IMR-90 (cell line): Measurements from ENCODE around the gene COQ2. TPM values are rescaled to one million over a fixed set of nuclear protein-coding genes. Genes with fewer than 3 reads are reported as not detected.

Experiments
- ATAC-seq: fragments of 200-7000 bp; cut with Tn5 transposase; 2 replicates; pipeline ENCODE4 v1.9.1; 2020; ENCODE audit warnings: low read depth, mild to moderate bottlenecking, moderate library complexity
- BruUV-seq: library from RNA; stranded (reverse); fragments of 400-500 nt; replicated peaks from 2 replicates; lab custom pipeline; 2021; lab: Mats Ljungman, UMichigan
- CTCF ChIA-PET: fragments of 300-600 bp; formaldehyde crosslinking; extraction: SDS; loops from one replicate; lab custom pipeline; 2021; ENCODE audit warnings: antibody characterized with exemption; lab: Yijun Ruan, JAX
- POLR2A ChIA-PET: fragments of 300-600 bp; sonication (Branson Sonifier 250); formaldehyde crosslinking; loops from one replicate; lab custom pipeline; 2022; ENCODE audit warnings: antibody characterized with exemption; ENCODE audit not compliant: unreplicated experiment; lab: Charles Lee
- DNase-seq: peaks from one replicate; pipeline ENCODE4 v3.0.0; 2013
- H2AFZ ChIP-seq: replicated peaks from 2 replicates; pipeline ENCODE3; 2013; ENCODE audit warnings: low read length, mild to moderate bottlenecking; ENCODE audit not compliant: poor library complexity
- H2AK5ac ChIP-seq: 2 replicates; pipeline ENCODE4 v1.6.1; 2013; ENCODE audit warnings: low read depth, low read length, inconsistent platforms
- H2AK9ac ChIP-seq: replicated peaks from 2 replicates; pipeline ENCODE3; 2013; ENCODE audit warnings: mild to moderate bottlenecking, low read depth, low read length, moderate library complexity; ENCODE audit not compliant: poor library complexity
- H2BK120ac ChIP-seq: 2 replicates; pipeline ENCODE4 v1.6.1; 2013; ENCODE audit warnings: low read depth, low read length, inconsistent platforms
- H2BK15ac ChIP-seq: 3 replicates; pipeline ENCODE4 v1.6.1; 2013; ENCODE audit warnings: low read depth, low read length, inconsistent platforms
- H2BK20ac ChIP-seq: 2 replicates; pipeline ENCODE4 v1.6.1; 2013; ENCODE audit warnings: low read depth, mild to moderate bottlenecking, inconsistent platforms, low read length, moderate library complexity
- H2BK5ac ChIP-seq: 2 replicates; pipeline ENCODE4 v1.6.1; 2013; ENCODE audit warnings: mild to moderate bottlenecking, low read depth, low read length, inconsistent platforms; ENCODE audit not compliant: poor library complexity, severe bottlenecking
- H3K14ac ChIP-seq: replicated peaks from 2 replicates; pipeline ENCODE4 v1.6.1; 2013; ENCODE audit warnings: low read depth, low read length, inconsistent platforms
- H3K18ac ChIP-seq: 2 replicates; pipeline ENCODE4 v1.6.1; 2013; ENCODE audit warnings: low read depth, low read length, control low read depth
- H3K23ac ChIP-seq: 2 replicates; pipeline ENCODE4 v1.6.1; 2013; ENCODE audit warnings: low read depth, low read length, inconsistent platforms
- H3K27ac ChIP-seq: 2 replicates; pipeline ENCODE4 v1.5.1; 2013; ENCODE audit warnings: mild to moderate bottlenecking, control low read depth, low read length; ENCODE audit not compliant: insufficient read depth
- H3K27me3 ChIP-seq: 2 replicates; pipeline ENCODE4 v1.6.1; 2013; ENCODE audit warnings: low read length; ENCODE audit not compliant: control insufficient read depth, insufficient read depth
- H3K36me3 ChIP-seq: 2 replicates; pipeline ENCODE4 v1.6.1; 2013; ENCODE audit warnings: low read length, mixed read lengths; ENCODE audit not compliant: control insufficient read depth, insufficient read depth
- H3K4ac ChIP-seq: 2 replicates; pipeline ENCODE4 v1.6.1; 2013; ENCODE audit warnings: low read depth, low read length, inconsistent platforms
- H3K4me1 ChIP-seq: 2 replicates; pipeline ENCODE4 v1.6.1; 2013; ENCODE audit warnings: low read length, mixed read lengths; ENCODE audit not compliant: control insufficient read depth, insufficient read depth
- H3K4me2 ChIP-seq: 2 replicates; pipeline ENCODE4 v1.6.1; 2013; ENCODE audit warnings: low read depth, mild to moderate bottlenecking, control low read depth, low read length, moderate library complexity
- H3K4me3 ChIP-seq: 2 replicates; pipeline ENCODE4 v1.5.1; 2013; ENCODE audit warnings: low read depth, mild to moderate bottlenecking, control low read depth, low read length, moderate library complexity; ENCODE audit not compliant: insufficient read depth
- H3K56ac ChIP-seq: 2 replicates; pipeline ENCODE4 v1.6.1; 2013; ENCODE audit warnings: low read length, inconsistent platforms; ENCODE audit not compliant: insufficient read depth; ENCODE audit errors: extremely low read depth
- H3K79me1 ChIP-seq, 2 experiments: 2 replicates each; pipeline ENCODE4 v1.6.1; 2013; ENCODE audit warnings: low read length in 2 of 2, inconsistent platforms in 1 of 2, low read depth in 1 of 2
- H3K9ac ChIP-seq: 2 replicates; pipeline ENCODE4 v1.6.1; 2013; ENCODE audit warnings: low read depth, low read length, control low read depth
- H3K9me1 ChIP-seq: 2 replicates; pipeline ENCODE4 v1.6.1; 2013; ENCODE audit warnings: low read length, inconsistent platforms; ENCODE audit not compliant: insufficient read depth
- H3K9me3 ChIP-seq: 2 replicates; pipeline ENCODE4 v1.6.1; 2013; ENCODE audit warnings: low read length; ENCODE audit not compliant: control insufficient read depth, insufficient read depth
- H4K20me1 ChIP-seq: 2 replicates; pipeline ENCODE4 v1.6.1; 2013; ENCODE audit warnings: low read length, inconsistent platforms; ENCODE audit not compliant: insufficient read depth
- H4K5ac ChIP-seq: 2 replicates; pipeline ENCODE4 v1.6.1; 2013; ENCODE audit warnings: mild to moderate bottlenecking, low read depth, low read length, control low read depth
- H4K8ac ChIP-seq, 2 experiments: 2 replicates each; pipeline ENCODE4 v1.6.1; 2013; ENCODE audit warnings: low read depth in 2 of 2, low read length in 2 of 2, control low read depth in 1 of 2, inconsistent platforms in 1 of 2
- H4K91ac ChIP-seq: 2 replicates; pipeline ENCODE4 v1.6.1; 2013; ENCODE audit warnings: low read depth, low read length, inconsistent platforms; ENCODE audit not compliant: insufficient read depth
- BHLHE40 ChIP-seq: fragments of 150-350 bp; IDR thresholded peaks from 2 replicates; pipeline ENCODE4 v1.6.1; 2016; ENCODE audit warnings: mild to moderate bottlenecking, low read depth, low read length
- CEBPB ChIP-seq: IDR thresholded peaks from 2 replicates; pipeline ENCODE4 v1.6.1; 2012; ENCODE audit warnings: low read depth, low read length, improper control_type of control experiment
- CHD1 ChIP-seq: IDR thresholded peaks from 2 replicates; pipeline ENCODE4 v1.6.1; 2012; ENCODE audit warnings: low read depth, low read length, improper control_type of control experiment
- FOS ChIP-seq: fragments of 150-350 bp; IDR thresholded peaks from 2 replicates; pipeline ENCODE4 v1.6.1; 2016; ENCODE audit warnings: low read depth, low read length
- MAFK ChIP-seq: IDR thresholded peaks from 2 replicates; pipeline ENCODE4 v1.6.1; 2012; ENCODE audit warnings: low read depth, low read length, improper control_type of control experiment
- MAZ ChIP-seq: IDR thresholded peaks from 2 replicates; pipeline ENCODE4 v1.6.1; 2012; ENCODE audit warnings: low read depth, mild to moderate bottlenecking, low read length, improper control_type of control experiment, moderate library complexity, borderline replicate concordance
- MXI1 ChIP-seq: IDR thresholded peaks from 2 replicates; pipeline ENCODE4 v1.6.1; 2012; ENCODE audit warnings: low read depth, mild to moderate bottlenecking, low read length, moderate library complexity, borderline replicate concordance
- NFE2L2 ChIP-seq: fragments of 150-350 bp; IDR thresholded peaks from 2 replicates; pipeline ENCODE4 v1.6.1; 2016; ENCODE audit warnings: low read depth, mild to moderate bottlenecking, low read length
- POLR2A ChIP-seq: IDR thresholded peaks from 2 replicates; pipeline ENCODE4 v1.6.1; 2012; ENCODE audit warnings: mild to moderate bottlenecking, low read depth, low read length
- RAD21 ChIP-seq: IDR thresholded peaks from 2 replicates; pipeline ENCODE4 v1.6.1; 2012; ENCODE audit warnings: low read length, improper control_type of control experiment
- RCOR1 ChIP-seq: IDR thresholded peaks from 2 replicates; pipeline ENCODE4 v1.6.1; 2012; ENCODE audit warnings: mild to moderate bottlenecking, low read length, improper control_type of control experiment; ENCODE audit not compliant: insufficient replicate concordance
- RFX5 ChIP-seq: IDR thresholded peaks from 2 replicates; pipeline ENCODE4 v1.8.0; 2012; ENCODE audit warnings: low read depth, mild to moderate bottlenecking, low read length, moderate library complexity
- SMC3 ChIP-seq: fragments of 150-350 bp; IDR thresholded peaks from 2 replicates; pipeline ENCODE4 v1.6.1; 2016; ENCODE audit warnings: low read depth, mild to moderate bottlenecking, antibody characterized with exemption, low read length, moderate library complexity
- WGBS, 2 experiments: methylation state at CpG; one replicate each; pipeline versions ENCODE4 v1.1.5 to v1.1.7; 2013; ENCODE audit warnings: missing lambda C conversion rate in 2 of 2; ENCODE audit not compliant: insufficient read length in 1 of 2; ENCODE audit errors: extremely low coverage in 2 of 2; 5-methylcytosine and 5-hydroxymethylcytosine counted together
- dilution Hi-C: fragments of 300-500 bp; cut with HindIII; formaldehyde crosslinking; loops from one replicate; pipeline ENCODE4 v1.14.3; 2018; ENCODE audit warnings: low sequenced_read_pairs; ENCODE audit not compliant: unreplicated experiment
- in situ Hi-C: fragments of 300-500 bp; cut with MboI; formaldehyde crosslinking; loops from 3 replicates; pipeline ENCODE4 v1.14.3; 2019; ENCODE audit warnings: low sequenced_read_pairs, inconsistent platforms, mixed read lengths
- intact Hi-C: fragments of 100-400 bp; cut with micrococcal nuclease; formaldehyde crosslinking; loops from 2 replicates; pipeline ENCODE4 v1.10.0; 2022
- polyA plus RNA-seq, 3 experiments: library from polyadenylated mRNA; depleted of rRNA; stranded (reverse); fragments of >200 nt; gene quantifications; 2 replicates each; pipeline ENCODE4 v1.2.3, GENCODE V29; 2012; ENCODE audit warnings: low replicate concordance in 1 of 3
- total RNA-seq: library from RNA; depleted of rRNA; stranded (reverse); fragments of >200 nt; gene quantifications from 2 replicates; pipeline ENCODE4 v1.2.3, GENCODE V29; 2012
- TF ChIP-seq, protein P1 (sequence below): fragments of 150-350 bp; IDR thresholded peaks from 2 replicates; pipeline ENCODE4 v1.6.1; 2017; ENCODE audit warnings: mild to moderate bottlenecking, antibody characterized with exemption, low read length, low read depth
- TF ChIP-seq, protein P2 (sequence below): conservative IDR thresholded peaks from 2 replicates; pipeline ENCODE4 v1.5.1; 2012; ENCODE audit warnings: mild to moderate bottlenecking, low read depth, low read length, improper control_type of control experiment
- TF ChIP-seq, protein P3 (sequence below): fragments of 150-350 bp; IDR thresholded peaks from 2 replicates; pipeline ENCODE4 v1.6.1; 2016; ENCODE audit warnings: low read depth, mild to moderate bottlenecking, low read length, moderate library complexity, borderline replicate concordance

COQ2 gene
- total and polyA plus RNA-seq, 2 of the 4 experiments (the other 2 are of a cell fraction), result 7.3 to 7.4 TPM

DNA sequence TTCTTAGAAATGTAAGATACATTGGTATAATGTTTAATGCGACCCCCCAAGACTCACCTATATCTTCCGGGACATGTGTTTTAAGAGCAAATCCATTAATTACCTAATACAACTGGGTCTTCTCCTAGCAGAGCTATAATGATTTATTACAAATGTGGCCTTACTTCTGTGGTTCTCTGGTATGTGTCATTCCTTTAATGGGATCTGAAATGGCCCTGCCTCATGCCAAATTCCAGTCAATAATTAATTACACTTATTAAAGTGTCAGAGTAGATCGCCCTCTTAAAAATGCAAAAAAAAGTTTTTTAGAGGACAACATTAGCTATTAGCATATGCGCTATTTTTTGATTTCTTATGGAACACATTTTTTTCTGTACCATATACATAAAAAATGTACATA is 33.1 kb upstream of the COQ2 start:
- Histone ChIP-seq H3K9me1 (no peaks in the 10 kb centered on the region), H2AFZ (no peak overlapping the region), H2BK5ac (no peak overlapping the region), H2BK120ac (no peak overlapping the region), H4K91ac (no peak overlapping the region), H3K4me2 (no peak overlapping the region), H3K79me1 (no peaks in the 10 kb centered on the region), H3K4me3 (no peak overlapping the region), H3K14ac (no peak overlapping the region), H3K27ac (no peak overlapping the region), H3K4me1 (no peaks in the 10 kb centered on the region), H4K20me1 (no peaks in the 10 kb centered on the region), H3K27me3 (peaks cover 3% of the 10 kb centered on the region), H2AK9ac (no peak overlapping the region), H2AK5ac (no peak overlapping the region), H3K4ac (no peak overlapping the region), H4K5ac (no peak overlapping the region), H3K36me3 (no peaks in the 10 kb centered on the region), H3K56ac (no peak overlapping the region), H2BK15ac (no peak overlapping the region), H3K23ac (no peak overlapping the region), H3K18ac (no peak overlapping the region), H4K8ac (no peak overlapping the region), H3K9ac (no peak overlapping the region), H3K9me3 (no peaks in the 10 kb centered on the region), H2BK20ac (no peak overlapping the region)
- WGBS, 2 experiments, result no CpG with 5 or more reads among the region's 4 CpGs
- ChIA-PET POLR2A (no interaction called here), CTCF (interaction anchor here (0.6 kb wide), 1 partner anchor 45 kb away, joined by 3 read pairs; no protein-coding TSS in a partner anchor)
- DNase-seq (no peak), ATAC-seq (no peak)
- intact Hi-C loops, result no loop called here
- in situ Hi-C loops, result no loop called here
- dilution Hi-C loops, result no loop called here
- BruUV-seq, result no TSS peak
- TF ChIP-seq, protein P1, sequence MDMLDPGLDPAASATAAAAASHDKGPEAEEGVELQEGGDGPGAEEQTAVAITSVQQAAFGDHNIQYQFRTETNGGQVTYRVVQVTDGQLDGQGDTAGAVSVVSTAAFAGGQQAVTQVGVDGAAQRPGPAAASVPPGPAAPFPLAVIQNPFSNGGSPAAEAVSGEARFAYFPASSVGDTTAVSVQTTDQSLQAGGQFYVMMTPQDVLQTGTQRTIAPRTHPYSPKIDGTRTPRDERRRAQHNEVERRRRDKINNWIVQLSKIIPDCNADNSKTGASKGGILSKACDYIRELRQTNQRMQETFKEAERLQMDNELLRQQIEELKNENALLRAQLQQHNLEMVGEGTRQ, result no peak
- TF ChIP-seq, protein P2, sequence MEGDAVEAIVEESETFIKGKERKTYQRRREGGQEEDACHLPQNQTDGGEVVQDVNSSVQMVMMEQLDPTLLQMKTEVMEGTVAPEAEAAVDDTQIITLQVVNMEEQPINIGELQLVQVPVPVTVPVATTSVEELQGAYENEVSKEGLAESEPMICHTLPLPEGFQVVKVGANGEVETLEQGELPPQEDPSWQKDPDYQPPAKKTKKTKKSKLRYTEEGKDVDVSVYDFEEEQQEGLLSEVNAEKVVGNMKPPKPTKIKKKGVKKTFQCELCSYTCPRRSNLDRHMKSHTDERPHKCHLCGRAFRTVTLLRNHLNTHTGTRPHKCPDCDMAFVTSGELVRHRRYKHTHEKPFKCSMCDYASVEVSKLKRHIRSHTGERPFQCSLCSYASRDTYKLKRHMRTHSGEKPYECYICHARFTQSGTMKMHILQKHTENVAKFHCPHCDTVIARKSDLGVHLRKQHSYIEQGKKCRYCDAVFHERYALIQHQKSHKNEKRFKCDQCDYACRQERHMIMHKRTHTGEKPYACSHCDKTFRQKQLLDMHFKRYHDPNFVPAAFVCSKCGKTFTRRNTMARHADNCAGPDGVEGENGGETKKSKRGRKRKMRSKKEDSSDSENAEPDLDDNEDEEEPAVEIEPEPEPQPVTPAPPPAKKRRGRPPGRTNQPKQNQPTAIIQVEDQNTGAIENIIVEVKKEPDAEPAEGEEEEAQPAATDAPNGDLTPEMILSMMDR, result no peak
- TF ChIP-seq FOS, result no peak
- TF ChIP-seq, protein P3, sequence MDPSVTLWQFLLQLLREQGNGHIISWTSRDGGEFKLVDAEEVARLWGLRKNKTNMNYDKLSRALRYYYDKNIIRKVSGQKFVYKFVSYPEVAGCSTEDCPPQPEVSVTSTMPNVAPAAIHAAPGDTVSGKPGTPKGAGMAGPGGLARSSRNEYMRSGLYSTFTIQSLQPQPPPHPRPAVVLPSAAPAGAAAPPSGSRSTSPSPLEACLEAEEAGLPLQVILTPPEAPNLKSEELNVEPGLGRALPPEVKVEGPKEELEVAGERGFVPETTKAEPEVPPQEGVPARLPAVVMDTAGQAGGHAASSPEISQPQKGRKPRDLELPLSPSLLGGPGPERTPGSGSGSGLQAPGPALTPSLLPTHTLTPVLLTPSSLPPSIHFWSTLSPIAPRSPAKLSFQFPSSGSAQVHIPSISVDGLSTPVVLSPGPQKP, result no peak
- no peak for TF ChIP-seq MAFK
- no peak for TF ChIP-seq NFE2L2
- no peak for TF ChIP-seq MXI1
- no peak for TF ChIP-seq SMC3
- no peak for TF ChIP-seq RAD21
- no peak for TF ChIP-seq CHD1
- no peak for TF ChIP-seq MAZ
- no peak for TF ChIP-seq RFX5
- no peak for TF ChIP-seq RCOR1
- no peak for TF ChIP-seq POLR2A
- no peak for TF ChIP-seq BHLHE40
- TF ChIP-seq CEBPB, result no peak
